HG02970 (cell line): ENCODE results near the gene PAX1.

Source experiments
- ATAC-seq: cut with Tn5 transposase; IDR thresholded peaks from one replicate; pipeline ENCODE4 v1.9.1; 2021; ENCODE audit warnings: mild to moderate bottlenecking, moderate library complexity, moderate number of reproducible peaks; ENCODE audit not compliant: unreplicated experiment, low FRiP score

Gene PAX1

GRCh38 chr20:21705575-21706260 lies at the start of gene PAX1:
Gene PAX1, plus strand, starts transcription at chr20:21705664. Its CDS starts 49 bp downstream, at chr20:21705713.
- no peak for ATAC-seq

- no peak for ATAC-seq
Observed at GRCh38 chr20:21656308-21657067, 49.0 kb upstream of the PAX1 start.

GRCh38 chr20:21661488-21662055 lies 43.9 kb upstream of the PAX1 start:
- ATAC-seq: no peak

- ATAC-seq: no peak
Observed at GRCh38 chr20:21663465-21663864, 42.0 kb upstream of the PAX1 start.

- no peak for ATAC-seq
Observed at GRCh38 chr20:21665687-21666446, 39.6 kb upstream of the PAX1 start.

GRCh38 chr20:21670126-21670525 lies 35.3 kb upstream of the PAX1 start:
- no peak for ATAC-seq

GRCh38 chr20:21670981-21671380 lies 34.5 kb upstream of the PAX1 start:
- no peak for ATAC-seq

GRCh38 chr20:21677261-21677660 lies 28.2 kb upstream of the PAX1 start:
- no peak for ATAC-seq

GRCh38 chr20:21677781-21678180 lies 27.7 kb upstream of the PAX1 start:
- no peak for ATAC-seq

- no peak for ATAC-seq
Observed at GRCh38 chr20:21681234-21681921, 24.1 kb upstream of the PAX1 start.

GRCh38 chr20:21681922-21682318 lies 23.5 kb upstream of the PAX1 start:
- ATAC-seq: no peak

- no peak for ATAC-seq
Observed at GRCh38 chr20:21682521-21682954, 22.9 kb upstream of the PAX1 start.

- no peak for ATAC-seq
Observed at GRCh38 chr20:21684671-21685070, 20.8 kb upstream of the PAX1 start.

- ATAC-seq: no peak
Observed at GRCh38 chr20:21685981-21686380, 19.5 kb upstream of the PAX1 start.

GRCh38 chr20:21693322-21693721 lies 12.1 kb upstream of the PAX1 start:
- no peak for ATAC-seq

- ATAC-seq: no peak
Observed at GRCh38 chr20:21698494-21699215, 6.8 kb upstream of the PAX1 start.

- ATAC-seq: no peak
Observed at GRCh38 chr20:21699216-21699508, 6.3 kb upstream of the PAX1 start.

GRCh38 chr20:21701171-21701876 lies 4.1 kb upstream of the PAX1 start:
- ATAC-seq: no peak

- no peak for ATAC-seq
Observed at GRCh38 chr20:21702016-21702415, 3.4 kb upstream of the PAX1 start.
